GM13976 (cell line): ENCODE results near the gene CPA3.

Experiments used
- DNase-seq: peaks from one replicate; pipeline ENCODE4 v3.0.0; 2012; ENCODE audit warnings: low spot score
- in situ Hi-C: fragments of 300-500 bp; cut with MboI; formaldehyde crosslinking; loops from one replicate; pipeline ENCODE4 v1.12.0; 2022; ENCODE audit warnings: low sequenced_read_pairs, mixed read lengths, inconsistent platforms; ENCODE audit not compliant: unreplicated experiment
- TF ChIP-seq, protein P1 (sequence below): IDR thresholded peaks from 2 replicates; pipeline ENCODE4 v1.5.1; 2012; ENCODE audit warnings: borderline replicate concordance, mild to moderate bottlenecking; ENCODE audit not compliant: insufficient read depth; ENCODE audit errors: extremely low read depth, missing control alignments, control extremely low read depth

Gene CPA3

DNA sequence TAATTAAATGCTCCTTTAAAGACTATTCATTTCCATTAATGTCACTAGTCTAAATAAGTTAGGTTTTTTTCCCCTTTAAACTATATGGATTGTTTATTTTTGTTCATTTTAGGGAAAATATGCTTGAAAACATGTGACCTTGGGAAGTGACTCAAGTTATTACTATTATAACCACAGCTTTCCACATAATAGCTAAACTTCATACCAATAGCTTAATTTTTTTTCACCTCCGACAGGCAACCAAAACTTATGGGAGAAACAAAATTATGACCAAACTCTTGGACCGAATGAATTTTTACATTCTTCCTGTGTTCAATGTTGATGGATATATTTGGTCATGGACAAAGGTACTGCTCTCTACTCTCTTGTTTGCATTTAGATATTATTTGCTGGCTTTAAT lies 16.2 kb downstream of the CPA3 start:
- no peak for DNase-seq
- TF ChIP-seq, protein P1, sequence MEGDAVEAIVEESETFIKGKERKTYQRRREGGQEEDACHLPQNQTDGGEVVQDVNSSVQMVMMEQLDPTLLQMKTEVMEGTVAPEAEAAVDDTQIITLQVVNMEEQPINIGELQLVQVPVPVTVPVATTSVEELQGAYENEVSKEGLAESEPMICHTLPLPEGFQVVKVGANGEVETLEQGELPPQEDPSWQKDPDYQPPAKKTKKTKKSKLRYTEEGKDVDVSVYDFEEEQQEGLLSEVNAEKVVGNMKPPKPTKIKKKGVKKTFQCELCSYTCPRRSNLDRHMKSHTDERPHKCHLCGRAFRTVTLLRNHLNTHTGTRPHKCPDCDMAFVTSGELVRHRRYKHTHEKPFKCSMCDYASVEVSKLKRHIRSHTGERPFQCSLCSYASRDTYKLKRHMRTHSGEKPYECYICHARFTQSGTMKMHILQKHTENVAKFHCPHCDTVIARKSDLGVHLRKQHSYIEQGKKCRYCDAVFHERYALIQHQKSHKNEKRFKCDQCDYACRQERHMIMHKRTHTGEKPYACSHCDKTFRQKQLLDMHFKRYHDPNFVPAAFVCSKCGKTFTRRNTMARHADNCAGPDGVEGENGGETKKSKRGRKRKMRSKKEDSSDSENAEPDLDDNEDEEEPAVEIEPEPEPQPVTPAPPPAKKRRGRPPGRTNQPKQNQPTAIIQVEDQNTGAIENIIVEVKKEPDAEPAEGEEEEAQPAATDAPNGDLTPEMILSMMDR = no peak
- in situ Hi-C loops = no loop called here

DNA sequence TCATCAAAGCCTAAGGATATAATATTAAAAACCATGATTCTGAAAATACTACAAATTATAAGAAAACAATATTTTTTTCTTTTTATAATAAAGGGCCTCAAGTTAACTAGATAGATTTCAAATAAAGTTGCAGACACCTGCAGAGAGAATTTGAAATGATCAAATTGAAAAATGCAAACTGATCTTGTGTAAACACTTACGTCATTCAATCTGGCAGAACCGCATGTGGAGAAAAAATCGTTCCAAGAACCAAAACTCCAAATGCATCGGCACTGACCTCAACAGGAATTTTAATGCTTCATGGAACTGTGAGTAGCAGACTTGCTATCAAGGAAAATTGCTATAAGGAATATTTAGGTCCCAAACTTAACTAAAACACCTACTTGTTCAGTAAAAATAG lies 17.2 kb downstream of the CPA3 start:
- in situ Hi-C loops = no loop called here
- DNase-seq = no peak
- TF ChIP-seq, protein P1 = no peak

DNA sequence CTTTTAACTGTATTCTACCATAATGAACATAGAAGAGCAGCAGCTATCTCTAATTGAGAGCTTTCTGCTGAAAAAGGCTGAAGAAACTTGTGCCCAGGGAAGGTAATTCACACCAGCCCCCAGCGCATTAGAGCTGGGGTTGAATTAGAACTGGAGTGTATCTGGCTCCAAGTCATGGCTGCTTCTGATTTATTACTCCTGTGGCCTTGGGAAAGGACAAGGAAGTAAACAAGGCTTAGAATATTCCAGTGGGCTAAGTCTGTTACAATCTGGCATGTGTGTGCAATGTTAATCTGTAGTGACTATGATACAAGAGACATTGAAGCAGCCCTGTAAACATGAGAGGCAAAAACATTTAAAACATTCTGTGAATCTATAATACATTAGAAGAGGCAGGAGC lies 18.1 kb downstream of the CPA3 start:
- TF ChIP-seq, protein P1 = no peak
- DNase-seq = no peak
- in situ Hi-C loops = no loop called here

DNA sequence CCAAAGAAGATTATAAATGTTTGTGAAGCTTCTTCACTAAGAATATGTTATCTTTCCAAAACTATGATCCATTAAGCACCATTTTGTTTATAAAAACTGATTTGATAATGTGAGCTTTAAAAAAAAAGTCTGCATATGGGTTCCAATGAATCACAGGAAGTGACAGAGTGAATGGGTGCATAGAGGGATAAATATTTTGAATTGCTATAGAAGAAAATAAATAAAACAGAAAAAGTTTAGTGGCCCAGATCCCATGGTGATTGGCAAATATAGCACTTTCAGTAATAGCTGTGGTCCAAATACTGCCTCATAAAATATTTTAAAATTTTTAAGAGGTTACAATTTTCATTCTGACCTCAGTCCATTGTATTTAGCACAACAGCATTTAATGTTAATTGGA lies 19.2 kb downstream of the CPA3 start:
- TF ChIP-seq, protein P1 = no peak
- DNase-seq = no peak
- in situ Hi-C loops = no loop called here

DNA sequence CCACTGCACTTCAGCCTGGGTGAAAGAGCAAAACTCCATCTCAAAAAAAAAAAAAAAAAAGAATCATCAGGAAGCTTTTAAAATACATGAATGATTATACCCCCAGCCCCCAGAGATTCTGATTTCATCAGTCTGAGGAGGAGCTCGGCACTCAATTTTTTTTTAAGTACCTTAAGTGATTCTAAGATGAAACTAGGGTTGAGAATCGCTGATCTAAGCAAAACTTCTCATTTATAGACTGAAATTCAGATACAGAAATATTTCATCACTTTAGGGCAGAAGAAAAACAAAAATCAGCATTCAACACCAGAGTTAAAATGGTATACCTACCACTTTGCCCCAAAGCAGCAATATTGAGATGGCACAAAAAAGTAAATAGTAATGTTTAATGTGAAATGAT lies 24.7 kb downstream of the CPA3 start:
- DNase-seq = no peak
- TF ChIP-seq, protein P1 = no peak
- in situ Hi-C loops = no loop called here

DNA sequence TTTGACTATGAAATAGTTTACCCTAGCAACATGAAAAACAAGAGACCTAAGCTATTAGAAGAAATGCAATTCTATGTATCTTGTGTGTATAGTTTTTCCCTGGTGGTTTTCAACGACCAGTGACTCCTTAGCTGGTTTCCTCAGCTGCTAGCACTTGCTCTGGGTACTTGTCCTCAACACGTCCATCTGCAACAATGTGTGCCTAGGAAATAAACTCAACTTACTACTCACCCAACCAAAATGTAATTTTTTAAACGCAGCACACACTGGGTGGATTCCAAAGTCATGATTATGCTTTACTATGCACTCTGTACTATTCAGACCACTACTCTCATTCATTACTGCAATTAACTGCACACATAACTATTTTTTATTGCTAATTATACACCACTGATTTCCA lies 31.0 kb downstream of the CPA3 start:
- TF ChIP-seq, protein P1 = no peak
- in situ Hi-C loops = no loop called here
- DNase-seq = no peak

DNA sequence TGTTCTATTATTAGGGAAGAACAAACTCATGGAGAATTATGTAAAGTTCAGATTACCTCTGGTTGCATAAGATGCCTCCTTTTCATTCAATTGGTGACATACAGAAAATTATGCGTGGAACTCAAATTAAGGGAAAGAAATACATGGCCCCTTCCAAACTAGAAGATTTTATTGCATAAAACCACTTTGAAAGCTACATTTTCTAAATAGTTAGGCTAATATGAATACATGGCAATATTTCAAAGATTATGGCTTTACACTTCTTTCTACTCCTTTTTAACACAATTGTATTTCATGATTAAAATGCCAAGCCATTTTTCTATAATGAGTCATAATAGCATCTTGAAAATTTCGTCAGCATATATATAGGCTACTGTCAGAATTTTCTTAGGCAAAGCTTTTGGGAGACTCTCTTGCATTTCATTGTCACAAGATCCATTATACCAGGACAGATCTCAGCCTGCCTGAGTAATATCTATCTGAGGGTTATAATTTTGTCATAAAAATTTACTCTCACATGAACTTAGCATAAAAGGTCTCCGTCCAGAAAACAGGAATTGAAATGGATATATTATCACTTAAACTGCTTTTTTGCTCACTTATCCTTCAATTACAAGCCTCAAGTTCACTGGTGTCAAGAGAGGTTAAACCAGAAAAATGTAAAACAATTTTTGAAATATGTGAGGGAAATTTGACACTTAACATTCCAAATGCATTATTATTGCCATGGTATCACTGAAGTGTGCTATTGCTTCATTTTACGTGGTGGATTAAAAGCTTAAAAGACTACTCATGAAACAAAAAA lies 37.1 kb downstream of the CPA3 start:
- DNase-seq = no peak
- in situ Hi-C loops = no loop called here
- TF ChIP-seq, protein P1 = no peak
